Panc1 (cell line): Measurements from ENCODE around the gene NFATC2.

Experiments
- POLR2AphosphoS5 ChIP-seq: IDR thresholded peaks from 2 replicates; pipeline ENCODE4 v1.6.1; 2012; ENCODE audit warnings: mild to moderate bottlenecking, low read depth, low read length, moderate library complexity
- TCF7L2 ChIP-seq: IDR thresholded peaks from 2 replicates; pipeline ENCODE4 v1.6.1; 2011; ENCODE audit warnings: mild to moderate bottlenecking, low read depth, low read length, inconsistent platforms
- TF ChIP-seq, protein P1 (sequence below): fragments of 450-650 bp; IDR thresholded peaks from 2 replicates; pipeline ENCODE4 v1.5.1; 2017; ENCODE audit warnings: mild to moderate bottlenecking

DNA sequence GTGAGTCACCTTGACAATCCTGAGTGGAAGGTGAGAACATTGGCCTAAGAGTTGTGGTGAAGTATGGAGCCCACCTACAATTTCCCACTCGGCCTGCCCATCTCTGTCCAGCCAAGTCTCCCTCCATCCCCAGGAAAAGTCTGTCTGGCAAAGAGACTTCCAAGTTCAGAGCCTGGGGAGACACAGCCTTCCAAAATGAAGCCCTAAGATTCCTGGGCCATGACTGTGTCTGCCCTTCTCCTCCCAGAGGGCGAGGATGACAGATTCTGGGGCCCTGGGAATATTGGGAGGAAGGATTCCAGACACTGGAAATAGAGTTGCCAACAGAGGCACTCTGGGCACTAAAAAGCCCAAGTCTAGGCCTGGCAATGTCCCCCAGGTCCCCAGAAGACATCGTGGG is 176.8 kb downstream of the NFATC2 start:
- TF ChIP-seq, protein P1, sequence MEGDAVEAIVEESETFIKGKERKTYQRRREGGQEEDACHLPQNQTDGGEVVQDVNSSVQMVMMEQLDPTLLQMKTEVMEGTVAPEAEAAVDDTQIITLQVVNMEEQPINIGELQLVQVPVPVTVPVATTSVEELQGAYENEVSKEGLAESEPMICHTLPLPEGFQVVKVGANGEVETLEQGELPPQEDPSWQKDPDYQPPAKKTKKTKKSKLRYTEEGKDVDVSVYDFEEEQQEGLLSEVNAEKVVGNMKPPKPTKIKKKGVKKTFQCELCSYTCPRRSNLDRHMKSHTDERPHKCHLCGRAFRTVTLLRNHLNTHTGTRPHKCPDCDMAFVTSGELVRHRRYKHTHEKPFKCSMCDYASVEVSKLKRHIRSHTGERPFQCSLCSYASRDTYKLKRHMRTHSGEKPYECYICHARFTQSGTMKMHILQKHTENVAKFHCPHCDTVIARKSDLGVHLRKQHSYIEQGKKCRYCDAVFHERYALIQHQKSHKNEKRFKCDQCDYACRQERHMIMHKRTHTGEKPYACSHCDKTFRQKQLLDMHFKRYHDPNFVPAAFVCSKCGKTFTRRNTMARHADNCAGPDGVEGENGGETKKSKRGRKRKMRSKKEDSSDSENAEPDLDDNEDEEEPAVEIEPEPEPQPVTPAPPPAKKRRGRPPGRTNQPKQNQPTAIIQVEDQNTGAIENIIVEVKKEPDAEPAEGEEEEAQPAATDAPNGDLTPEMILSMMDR: no peak
- TF ChIP-seq POLR2AphosphoS5 (no peak), TCF7L2 (no peak)
